Measurements from ENCODE around the gene BCAS3.

BCAS3 gene

DNA sequence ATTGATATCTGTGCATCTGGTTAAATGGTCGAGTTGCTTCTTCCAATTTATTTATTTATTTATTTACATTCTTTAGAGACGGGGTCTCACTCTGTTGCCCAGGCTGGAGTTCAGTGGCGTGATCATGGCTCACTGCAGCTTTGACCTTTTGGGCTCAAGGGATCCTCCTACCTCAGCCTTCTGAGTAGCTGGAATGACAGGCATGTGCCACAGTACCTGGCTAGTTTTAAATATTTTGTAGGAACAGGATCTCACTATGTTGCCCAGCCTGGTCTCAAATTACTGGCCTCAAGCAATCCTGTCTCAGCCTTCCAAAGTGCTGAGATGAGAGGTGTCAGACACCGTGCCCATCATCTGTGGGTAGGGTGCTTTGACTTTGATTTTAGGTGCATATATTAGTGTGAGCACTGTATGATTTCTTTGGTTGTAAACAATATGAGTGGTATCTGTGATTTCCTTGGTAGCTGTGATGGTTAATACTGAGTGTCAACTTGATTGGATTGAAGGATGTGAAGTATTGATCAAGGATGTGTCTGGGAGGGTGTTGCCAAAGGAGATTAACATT is 90.2 kb downstream of the BCAS3 start:
- TF ChIP-seq, protein P1, sequence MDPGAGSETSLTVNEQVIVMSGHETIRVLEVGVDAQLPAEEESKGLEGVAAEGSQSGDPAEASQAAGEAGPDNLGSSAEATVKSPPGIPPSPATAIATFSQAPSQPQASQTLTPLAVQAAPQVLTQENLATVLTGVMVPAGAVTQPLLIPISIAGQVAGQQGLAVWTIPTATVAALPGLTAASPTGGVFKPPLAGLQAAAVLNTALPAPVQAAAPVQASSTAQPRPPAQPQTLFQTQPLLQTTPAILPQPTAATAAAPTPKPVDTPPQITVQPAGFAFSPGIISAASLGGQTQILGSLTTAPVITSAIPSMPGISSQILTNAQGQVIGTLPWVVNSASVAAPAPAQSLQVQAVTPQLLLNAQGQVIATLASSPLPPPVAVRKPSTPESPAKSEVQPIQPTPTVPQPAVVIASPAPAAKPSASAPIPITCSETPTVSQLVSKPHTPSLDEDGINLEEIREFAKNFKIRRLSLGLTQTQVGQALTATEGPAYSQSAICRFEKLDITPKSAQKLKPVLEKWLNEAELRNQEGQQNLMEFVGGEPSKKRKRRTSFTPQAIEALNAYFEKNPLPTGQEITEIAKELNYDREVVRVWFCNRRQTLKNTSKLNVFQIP (CRISPR knock-in tag; IDR thresholded peaks at IDR 0.05; ENCODE audit: borderline replicate concordance, low read depth) = no peak
- TF ChIP-seq, protein P2, sequence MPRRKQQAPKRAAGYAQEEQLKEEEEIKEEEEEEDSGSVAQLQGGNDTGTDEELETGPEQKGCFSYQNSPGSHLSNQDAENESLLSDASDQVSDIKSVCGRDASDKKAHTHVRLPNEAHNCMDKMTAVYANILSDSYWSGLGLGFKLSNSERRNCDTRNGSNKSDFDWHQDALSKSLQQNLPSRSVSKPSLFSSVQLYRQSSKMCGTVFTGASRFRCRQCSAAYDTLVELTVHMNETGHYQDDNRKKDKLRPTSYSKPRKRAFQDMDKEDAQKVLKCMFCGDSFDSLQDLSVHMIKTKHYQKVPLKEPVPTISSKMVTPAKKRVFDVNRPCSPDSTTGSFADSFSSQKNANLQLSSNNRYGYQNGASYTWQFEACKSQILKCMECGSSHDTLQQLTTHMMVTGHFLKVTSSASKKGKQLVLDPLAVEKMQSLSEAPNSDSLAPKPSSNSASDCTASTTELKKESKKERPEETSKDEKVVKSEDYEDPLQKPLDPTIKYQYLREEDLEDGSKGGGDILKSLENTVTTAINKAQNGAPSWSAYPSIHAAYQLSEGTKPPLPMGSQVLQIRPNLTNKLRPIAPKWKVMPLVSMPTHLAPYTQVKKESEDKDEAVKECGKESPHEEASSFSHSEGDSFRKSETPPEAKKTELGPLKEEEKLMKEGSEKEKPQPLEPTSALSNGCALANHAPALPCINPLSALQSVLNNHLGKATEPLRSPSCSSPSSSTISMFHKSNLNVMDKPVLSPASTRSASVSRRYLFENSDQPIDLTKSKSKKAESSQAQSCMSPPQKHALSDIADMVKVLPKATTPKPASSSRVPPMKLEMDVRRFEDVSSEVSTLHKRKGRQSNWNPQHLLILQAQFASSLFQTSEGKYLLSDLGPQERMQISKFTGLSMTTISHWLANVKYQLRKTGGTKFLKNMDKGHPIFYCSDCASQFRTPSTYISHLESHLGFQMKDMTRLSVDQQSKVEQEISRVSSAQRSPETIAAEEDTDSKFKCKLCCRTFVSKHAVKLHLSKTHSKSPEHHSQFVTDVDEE (CRISPR knock-in tag; IDR thresholded peaks at IDR 0.05) = no peak
- TF ChIP-seq ZFP3 (CRISPR knock-in tag; IDR thresholded peaks at IDR 0.05) = no peak
- TF ChIP-seq PPARA (CRISPR knock-in tag; IDR thresholded peaks at IDR 0.05; ENCODE audit: borderline replicate concordance) = no peak
- no peak for TF ChIP-seq OSR1 (CRISPR knock-in tag; IDR thresholded peaks at IDR 0.05)
- TF ChIP-seq CSDC2 (CRISPR knock-in tag; IDR thresholded peaks at IDR 0.05) = no peak
- TF ChIP-seq ZNF565 (CRISPR knock-in tag; conservative IDR thresholded peaks at IDR 0.05; ENCODE audit: low read depth) = no peak
- no peak for TF ChIP-seq ZNF8 (CRISPR knock-in tag; IDR thresholded peaks at IDR 0.05)
- TF ChIP-seq ZFP30 (CRISPR knock-in tag; IDR thresholded peaks at IDR 0.05) = no peak
- no peak for TF ChIP-seq RARB (CRISPR knock-in tag; IDR thresholded peaks at IDR 0.05)
- no peak for TF ChIP-seq TCF4 (CRISPR knock-in tag; IDR thresholded peaks at IDR 0.05; ENCODE audit: borderline replicate concordance)
- TF ChIP-seq GLIS3 (CRISPR knock-in tag; IDR thresholded peaks at IDR 0.05) = no peak
- no peak for TF ChIP-seq ZNF70 (CRISPR knock-in tag; IDR thresholded peaks at IDR 0.05)
- TF ChIP-seq ZC3H10 (CRISPR knock-in tag; IDR thresholded peaks at IDR 0.05) = no peak
- no peak for TF ChIP-seq BACH2 (CRISPR knock-in tag; IDR thresholded peaks at IDR 0.05; ENCODE audit: borderline replicate concordance)
- no peak for TF ChIP-seq SNAI2 (CRISPR knock-in tag; IDR thresholded peaks at IDR 0.05)
- TF ChIP-seq ESRRG (CRISPR knock-in tag; IDR thresholded peaks at IDR 0.05) = no peak
- TF ChIP-seq, protein P3, sequence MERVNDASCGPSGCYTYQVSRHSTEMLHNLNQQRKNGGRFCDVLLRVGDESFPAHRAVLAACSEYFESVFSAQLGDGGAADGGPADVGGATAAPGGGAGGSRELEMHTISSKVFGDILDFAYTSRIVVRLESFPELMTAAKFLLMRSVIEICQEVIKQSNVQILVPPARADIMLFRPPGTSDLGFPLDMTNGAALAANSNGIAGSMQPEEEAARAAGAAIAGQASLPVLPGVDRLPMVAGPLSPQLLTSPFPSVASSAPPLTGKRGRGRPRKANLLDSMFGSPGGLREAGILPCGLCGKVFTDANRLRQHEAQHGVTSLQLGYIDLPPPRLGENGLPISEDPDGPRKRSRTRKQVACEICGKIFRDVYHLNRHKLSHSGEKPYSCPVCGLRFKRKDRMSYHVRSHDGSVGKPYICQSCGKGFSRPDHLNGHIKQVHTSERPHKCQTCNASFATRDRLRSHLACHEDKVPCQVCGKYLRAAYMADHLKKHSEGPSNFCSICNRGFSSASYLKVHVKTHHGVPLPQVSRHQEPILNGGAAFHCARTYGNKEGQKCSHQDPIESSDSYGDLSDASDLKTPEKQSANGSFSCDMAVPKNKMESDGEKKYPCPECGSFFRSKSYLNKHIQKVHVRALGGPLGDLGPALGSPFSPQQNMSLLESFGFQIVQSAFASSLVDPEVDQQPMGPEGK (CRISPR knock-in tag; IDR thresholded peaks at IDR 0.05; ENCODE audit: borderline replicate concordance) = no peak
- TF ChIP-seq, protein P4, sequence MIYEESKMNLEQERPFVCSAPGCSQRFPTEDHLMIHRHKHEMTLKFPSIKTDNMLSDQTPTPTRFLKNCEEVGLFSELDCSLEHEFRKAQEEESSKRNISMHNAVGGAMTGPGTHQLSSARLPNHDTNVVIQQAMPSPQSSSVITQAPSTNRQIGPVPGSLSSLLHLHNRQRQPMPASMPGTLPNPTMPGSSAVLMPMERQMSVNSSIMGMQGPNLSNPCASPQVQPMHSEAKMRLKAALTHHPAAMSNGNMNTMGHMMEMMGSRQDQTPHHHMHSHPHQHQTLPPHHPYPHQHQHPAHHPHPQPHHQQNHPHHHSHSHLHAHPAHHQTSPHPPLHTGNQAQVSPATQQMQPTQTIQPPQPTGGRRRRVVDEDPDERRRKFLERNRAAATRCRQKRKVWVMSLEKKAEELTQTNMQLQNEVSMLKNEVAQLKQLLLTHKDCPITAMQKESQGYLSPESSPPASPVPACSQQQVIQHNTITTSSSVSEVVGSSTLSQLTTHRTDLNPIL (CRISPR knock-in tag; IDR thresholded peaks at IDR 0.05; ENCODE audit: low read depth) = no peak
- no peak for ATAC-seq

DNA sequence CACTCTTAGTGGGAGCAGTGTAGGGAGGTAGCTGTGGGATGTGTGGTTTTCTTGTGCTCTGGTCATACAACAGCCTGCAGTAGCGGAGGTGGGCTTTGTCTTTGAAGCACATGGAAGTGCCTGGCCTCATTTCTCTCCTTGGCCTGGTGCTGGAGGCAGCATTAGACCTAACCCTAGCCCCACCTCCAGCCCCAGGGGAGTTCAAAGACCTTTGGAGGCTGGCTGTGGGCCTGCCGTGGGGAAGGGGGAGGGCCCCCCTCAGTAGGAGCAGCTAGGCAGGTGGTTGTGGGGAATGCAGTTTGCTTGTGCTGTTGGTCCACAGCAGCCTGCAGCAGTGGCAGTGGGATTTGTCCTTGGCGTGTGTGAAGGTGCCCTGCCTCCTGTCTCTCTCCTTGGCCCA is 91.7 kb downstream of the BCAS3 start:
- TF ChIP-seq CSDC2 (CRISPR knock-in tag; IDR thresholded peaks at IDR 0.05) (no peak), ZNF565 (CRISPR knock-in tag; conservative IDR thresholded peaks at IDR 0.05; ENCODE audit: low read depth) (no peak), ZNF70 (CRISPR knock-in tag; IDR thresholded peaks at IDR 0.05) (no peak), ISL1 (CRISPR knock-in tag; IDR thresholded peaks at IDR 0.05) (no peak), BACH2 (CRISPR knock-in tag; IDR thresholded peaks at IDR 0.05; ENCODE audit: borderline replicate concordance) (no peak)
- TF ChIP-seq, protein P1 (CRISPR knock-in tag; IDR thresholded peaks at IDR 0.05; ENCODE audit: borderline replicate concordance, low read depth) = no peak
- TF ChIP-seq, protein P3 (CRISPR knock-in tag; IDR thresholded peaks at IDR 0.05; ENCODE audit: borderline replicate concordance) = no peak
- TF ChIP-seq, protein P4 (CRISPR knock-in tag; IDR thresholded peaks at IDR 0.05; ENCODE audit: low read depth) = no peak
- TF ChIP-seq, protein P5, sequence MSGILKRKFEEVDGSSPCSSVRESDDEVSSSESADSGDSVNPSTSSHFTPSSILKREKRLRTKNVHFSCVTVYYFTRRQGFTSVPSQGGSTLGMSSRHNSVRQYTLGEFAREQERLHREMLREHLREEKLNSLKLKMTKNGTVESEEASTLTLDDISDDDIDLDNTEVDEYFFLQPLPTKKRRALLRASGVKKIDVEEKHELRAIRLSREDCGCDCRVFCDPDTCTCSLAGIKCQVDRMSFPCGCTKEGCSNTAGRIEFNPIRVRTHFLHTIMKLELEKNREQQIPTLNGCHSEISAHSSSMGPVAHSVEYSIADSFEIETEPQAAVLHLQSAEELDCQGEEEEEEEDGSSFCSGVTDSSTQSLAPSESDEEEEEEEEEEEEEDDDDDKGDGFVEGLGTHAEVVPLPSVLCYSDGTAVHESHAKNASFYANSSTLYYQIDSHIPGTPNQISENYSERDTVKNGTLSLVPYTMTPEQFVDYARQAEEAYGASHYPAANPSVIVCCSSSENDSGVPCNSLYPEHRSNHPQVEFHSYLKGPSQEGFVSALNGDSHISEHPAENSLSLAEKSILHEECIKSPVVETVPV (CRISPR knock-in tag; IDR thresholded peaks at IDR 0.05) = no peak
- no peak; the same call in 2 of the 3 replicates for ATAC-seq
